ENCODE data around the gene ACTR3.
A peak's percentile ranks its signal among the peaks of the same experiment; 100 is the strongest.

Gene ACTR3

DNA sequence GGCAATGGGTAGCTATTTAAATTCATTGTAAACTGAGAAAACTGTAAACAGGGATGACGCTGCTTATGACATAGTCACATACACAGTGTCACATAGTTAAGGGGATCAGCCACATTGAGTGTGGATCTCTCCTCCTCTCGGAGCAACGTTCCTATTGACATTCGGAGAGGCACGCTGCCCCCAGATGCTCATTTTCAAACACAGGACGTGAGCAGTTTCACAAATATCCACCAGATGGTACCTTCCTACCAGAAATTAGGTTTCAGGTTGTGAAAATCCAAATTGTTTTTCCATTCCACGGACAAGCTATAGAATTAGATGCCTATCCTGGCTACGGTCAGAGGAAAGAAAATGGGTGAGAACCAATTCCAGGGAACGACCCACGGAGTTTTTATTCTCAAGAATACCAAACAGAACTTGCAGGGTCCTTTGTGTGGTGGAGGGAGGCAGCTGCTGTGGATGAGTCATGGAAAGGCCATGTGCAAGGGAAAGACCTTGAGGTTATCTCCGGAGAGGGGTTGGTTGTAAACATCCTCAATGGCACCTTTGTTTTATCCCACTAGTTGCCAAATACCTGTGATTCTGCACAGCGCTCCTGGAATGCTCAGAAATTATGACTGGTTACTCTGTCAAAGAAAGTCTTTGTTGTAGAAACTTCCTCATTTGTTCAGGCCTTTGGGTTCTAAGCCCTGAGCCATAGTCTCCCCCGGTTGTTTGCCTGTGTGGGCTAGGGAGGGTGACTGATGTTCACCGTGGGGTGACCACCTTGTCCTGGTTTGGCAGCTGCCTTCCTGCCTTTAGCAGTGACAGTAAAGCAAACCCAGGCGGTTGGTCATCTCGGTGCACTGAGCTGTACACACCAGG, 88.0 kb downstream of the ACTR3 start:
- DNase-seq = peak; percentile 11
- no peak overlapping the region for H3K4me3 ChIP-seq (ENCODE audit: low read depth, low read length)
- no peaks in the 10 kb centered on the region for H3K27me3 ChIP-seq
- TF ChIP-seq, protein P1, sequence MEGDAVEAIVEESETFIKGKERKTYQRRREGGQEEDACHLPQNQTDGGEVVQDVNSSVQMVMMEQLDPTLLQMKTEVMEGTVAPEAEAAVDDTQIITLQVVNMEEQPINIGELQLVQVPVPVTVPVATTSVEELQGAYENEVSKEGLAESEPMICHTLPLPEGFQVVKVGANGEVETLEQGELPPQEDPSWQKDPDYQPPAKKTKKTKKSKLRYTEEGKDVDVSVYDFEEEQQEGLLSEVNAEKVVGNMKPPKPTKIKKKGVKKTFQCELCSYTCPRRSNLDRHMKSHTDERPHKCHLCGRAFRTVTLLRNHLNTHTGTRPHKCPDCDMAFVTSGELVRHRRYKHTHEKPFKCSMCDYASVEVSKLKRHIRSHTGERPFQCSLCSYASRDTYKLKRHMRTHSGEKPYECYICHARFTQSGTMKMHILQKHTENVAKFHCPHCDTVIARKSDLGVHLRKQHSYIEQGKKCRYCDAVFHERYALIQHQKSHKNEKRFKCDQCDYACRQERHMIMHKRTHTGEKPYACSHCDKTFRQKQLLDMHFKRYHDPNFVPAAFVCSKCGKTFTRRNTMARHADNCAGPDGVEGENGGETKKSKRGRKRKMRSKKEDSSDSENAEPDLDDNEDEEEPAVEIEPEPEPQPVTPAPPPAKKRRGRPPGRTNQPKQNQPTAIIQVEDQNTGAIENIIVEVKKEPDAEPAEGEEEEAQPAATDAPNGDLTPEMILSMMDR (IDR thresholded peaks at IDR 0.05; ENCODE audit: low read depth, low read length) = peak; percentile 30; the same call in 1 of the 2 replicates
- no peaks in the 10 kb centered on the region; the same call in 1 of the 2 replicates for H3K4me1 ChIP-seq
- no peaks in the 10 kb centered on the region for H3K36me3 ChIP-seq
- H3K9me3 ChIP-seq = no peaks in the 10 kb centered on the region

DNA sequence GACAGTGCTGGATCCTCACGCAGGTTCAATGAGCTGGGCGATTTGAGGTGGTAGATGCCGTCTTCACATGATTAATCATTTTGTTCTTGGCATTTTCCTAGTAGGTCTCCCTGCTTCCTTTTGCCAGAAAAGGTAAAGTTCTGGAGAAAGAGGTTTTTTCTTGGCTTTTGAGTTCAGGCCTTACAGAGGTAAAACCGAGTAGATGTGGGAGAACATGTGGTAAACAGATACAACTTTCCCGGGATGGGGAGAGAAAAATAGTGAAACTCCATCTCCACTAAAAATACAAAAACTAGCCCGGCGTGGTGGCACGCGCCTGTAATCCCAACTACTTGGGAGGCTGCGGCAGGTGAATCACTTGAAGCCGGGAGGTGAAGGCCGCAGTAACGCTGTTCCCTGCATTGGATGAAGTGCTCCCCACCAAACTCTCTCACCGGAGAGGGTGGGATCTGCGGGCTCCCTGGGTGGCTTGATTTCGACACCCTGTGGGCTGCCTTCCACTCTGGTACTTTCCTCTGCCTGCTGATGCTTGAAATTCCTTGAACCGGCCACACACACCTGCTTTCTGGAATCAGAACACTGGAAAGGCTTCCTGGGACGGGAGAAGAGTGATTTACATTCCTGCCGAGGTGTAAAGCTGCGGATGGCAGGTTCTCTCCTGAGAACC, 88.8 kb downstream of the ACTR3 start:
- Histone ChIP-seq H3K4me3 (ENCODE audit: low read depth, low read length) (no peak overlapping the region), H3K9me3 (no peaks in the 10 kb centered on the region), H3K36me3 (no peaks in the 10 kb centered on the region), H3K4me1 (no peaks in the 10 kb centered on the region; the same call in 1 of the 2 replicates), H3K27me3 (no peaks in the 10 kb centered on the region)
- DNase-seq = no peak
- TF ChIP-seq, protein P1 (IDR thresholded peaks at IDR 0.05; ENCODE audit: low read depth, low read length) = no peak

- TF ChIP-seq, protein P1 (IDR thresholded peaks at IDR 0.05; ENCODE audit: low read depth, low read length) = peak; percentile 33; the same call in 1 of the 2 replicates
- Histone ChIP-seq H3K27me3 (no peaks in the 10 kb centered on the region), H3K36me3 (no peaks in the 10 kb centered on the region), H3K4me1 (no peaks in the 10 kb centered on the region; the same call in 1 of the 2 replicates), H3K9me3 (no peaks in the 10 kb centered on the region), H3K4me3 (ENCODE audit: low read depth, low read length) (no peak overlapping the region)
- peak; percentile 22 for DNase-seq
Observed at GRCh38 chr2:113979191-113980128, 89.6 kb downstream of the ACTR3 start.

- Histone ChIP-seq H3K36me3 (no peaks in the 10 kb centered on the region), H3K4me1 (no peaks in the 10 kb centered on the region; the same call in 1 of the 2 replicates), H3K9me3 (no peaks in the 10 kb centered on the region), H3K4me3 (ENCODE audit: low read depth, low read length) (no peak overlapping the region), H3K27me3 (no peaks in the 10 kb centered on the region)
- TF ChIP-seq, protein P1 (IDR thresholded peaks at IDR 0.05; ENCODE audit: low read depth, low read length) = no peak
- DNase-seq = no peak
Observed at GRCh38 chr2:113980946-113981345, 91.1 kb downstream of the ACTR3 start.

DNA sequence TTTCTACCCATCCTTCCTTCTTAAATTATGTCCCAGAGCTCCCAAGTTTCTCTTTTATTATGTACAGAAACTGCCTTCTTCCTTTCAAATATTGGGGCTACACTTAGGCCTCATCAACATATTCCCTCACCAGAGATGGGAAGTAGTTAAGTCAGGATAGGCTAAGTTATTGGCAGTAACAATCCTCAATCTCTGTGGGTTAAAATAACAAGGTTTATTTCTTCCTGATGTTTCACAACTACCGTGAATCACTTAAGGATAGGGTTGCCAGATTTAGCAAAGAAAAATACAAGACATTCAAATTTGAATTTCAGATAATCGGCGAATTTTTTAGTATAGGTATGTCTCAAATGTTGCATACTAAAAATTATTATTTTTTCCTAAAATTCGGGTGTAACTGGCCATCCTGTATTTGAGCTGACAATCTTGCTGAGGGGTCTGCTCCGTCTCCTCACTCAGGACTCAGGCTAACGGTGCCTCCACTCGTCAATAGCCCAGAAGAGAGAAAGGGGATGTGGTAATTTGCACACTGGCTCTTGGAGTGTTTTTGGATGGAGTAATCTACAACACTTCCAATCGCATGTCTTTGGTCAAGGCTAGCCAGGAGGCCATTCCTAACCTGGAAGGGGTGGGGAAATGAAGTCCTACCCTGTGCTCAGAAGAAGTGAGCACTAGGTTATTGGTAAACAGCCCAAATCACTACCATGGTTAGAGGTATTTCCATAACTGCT, 91.7 kb downstream of the ACTR3 start:
- no peaks in the 10 kb centered on the region for H3K9me3 ChIP-seq
- no peaks in the 10 kb centered on the region for H3K36me3 ChIP-seq
- no peak for DNase-seq
- H3K4me1 ChIP-seq = no peaks in the 10 kb centered on the region; the same call in 1 of the 2 replicates
- TF ChIP-seq, protein P1 (IDR thresholded peaks at IDR 0.05; ENCODE audit: low read depth, low read length) = no peak
- H3K4me3 ChIP-seq (ENCODE audit: low read depth, low read length) = no peak overlapping the region
- H3K27me3 ChIP-seq = no peaks in the 10 kb centered on the region
